GF-D8 (cell line): ENCODE results near the gene BAHD1.

Experiments
- DNase-seq: peaks from one replicate; lab custom pipeline; 2025; lab: John Stamatoyannopoulos, UW

BAHD1 gene

GRCh38 chr15:40467261-40467615 is 26.5 kb downstream of the BAHD1 start:
- DNase-seq, result no peak

GRCh38 chr15:40468898-40469331 is 28.2 kb downstream of the BAHD1 start:
- DNase-seq, result no peak

GRCh38 chr15:40469776-40470390 is 29.1 kb downstream of the BAHD1 start:
- no peak for DNase-seq

- no peak for DNase-seq
These were observed 29.8 kb downstream of the BAHD1 start, which contains the start of gene CHST14 for GRCh38 chr15:40470423-40471104. Gene CHST14, plus strand, starts transcription at chr15:40470984. Its CDS starts 230 bp downstream, at chr15:40471214.

GRCh38 chr15:40471105-40471807 is 30.5 kb downstream of the BAHD1 start:
- no peak for DNase-seq

GRCh38 chr15:40471808-40472150 is 31.0 kb downstream of the BAHD1 start:
- DNase-seq, result no peak

GRCh38 chr15:40472171-40472727 is 31.5 kb downstream of the BAHD1 start:
- no peak for DNase-seq

- no peak for DNase-seq
These were observed 33.8 kb downstream of the BAHD1 start for GRCh38 chr15:40474581-40474980.

- DNase-seq, result no peak
These were observed 37.0 kb downstream of the BAHD1 start for GRCh38 chr15:40477642-40478327.

- no peak for DNase-seq
These were observed 38.3 kb downstream of the BAHD1 start for GRCh38 chr15:40479024-40479423.

- no peak for DNase-seq
These were observed 40.8 kb downstream of the BAHD1 start for GRCh38 chr15:40481341-40482074.

GRCh38 chr15:40483919-40484318 is 43.2 kb downstream of the BAHD1 start:
- no peak for DNase-seq

- no peak for DNase-seq
These were observed 45.5 kb downstream of the BAHD1 start for GRCh38 chr15:40486066-40486770.

GRCh38 chr15:40487816-40488682 is 47.3 kb downstream of the BAHD1 start:
- DNase-seq, result no peak

- DNase-seq, result no peak
These were observed 48.8 kb downstream of the BAHD1 start for GRCh38 chr15:40489274-40490175.

- no peak for DNase-seq
These were observed 52.5 kb downstream of the BAHD1 start for GRCh38 chr15:40493089-40493840.

- no peak for DNase-seq
These were observed 54.8 kb downstream of the BAHD1 start for GRCh38 chr15:40495516-40495915.

GRCh38 chr15:40498418-40498817 is 57.7 kb downstream of the BAHD1 start:
- DNase-seq, result no peak
